ENCODE data around the gene SLC22A23.
A peak's percentile ranks its signal among the peaks of the same experiment; 100 is the strongest.

Gene SLC22A23

DNA sequence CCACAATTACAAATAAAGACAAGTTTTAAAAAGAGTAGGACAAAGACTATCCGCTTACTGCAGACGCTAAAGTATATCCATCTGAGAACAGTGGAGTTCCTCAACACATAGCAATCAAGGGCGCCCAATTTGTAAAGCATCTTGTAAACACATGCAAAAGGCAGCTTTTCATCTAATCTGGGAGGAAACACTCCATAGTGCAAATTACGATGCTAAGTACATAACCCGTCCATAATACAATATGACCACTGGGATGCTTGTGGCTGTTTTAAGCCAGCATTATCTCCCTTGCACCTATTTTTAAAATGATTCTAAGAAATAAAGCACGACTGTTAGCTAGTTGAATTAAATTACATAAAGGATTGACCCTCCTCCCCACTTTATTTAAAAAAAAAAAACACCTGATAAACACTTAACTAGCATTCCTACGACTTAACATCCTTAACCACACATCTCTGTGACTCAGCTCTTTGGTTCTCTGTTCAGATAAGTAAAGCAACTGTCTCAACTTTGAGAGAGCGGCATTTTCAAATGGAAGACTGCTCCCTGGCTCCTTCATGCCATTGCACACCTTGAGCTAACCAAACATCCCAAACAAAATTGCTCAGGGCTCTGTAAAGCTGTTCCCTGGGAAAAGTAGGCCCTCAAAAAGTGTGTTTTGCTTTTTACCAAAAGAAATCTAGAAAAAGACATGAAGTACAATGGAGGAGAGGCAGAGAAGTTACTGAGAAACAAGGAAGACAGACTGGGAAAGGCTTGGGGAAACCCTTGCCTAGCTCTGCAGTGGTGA lies 14.2 kb downstream of the SLC22A23 start:
- no peak for DNase-seq

GRCh38 chr6:3440911-3441310 lies 15.9 kb downstream of the SLC22A23 start:
- no peak for DNase-seq

- DNase-seq: no peak
Observed at GRCh38 chr6:3439961-3440360, 16.9 kb downstream of the SLC22A23 start.

GRCh38 chr6:3438190-3439167 lies 18.4 kb downstream of the SLC22A23 start:
- no peak for DNase-seq

DNA sequence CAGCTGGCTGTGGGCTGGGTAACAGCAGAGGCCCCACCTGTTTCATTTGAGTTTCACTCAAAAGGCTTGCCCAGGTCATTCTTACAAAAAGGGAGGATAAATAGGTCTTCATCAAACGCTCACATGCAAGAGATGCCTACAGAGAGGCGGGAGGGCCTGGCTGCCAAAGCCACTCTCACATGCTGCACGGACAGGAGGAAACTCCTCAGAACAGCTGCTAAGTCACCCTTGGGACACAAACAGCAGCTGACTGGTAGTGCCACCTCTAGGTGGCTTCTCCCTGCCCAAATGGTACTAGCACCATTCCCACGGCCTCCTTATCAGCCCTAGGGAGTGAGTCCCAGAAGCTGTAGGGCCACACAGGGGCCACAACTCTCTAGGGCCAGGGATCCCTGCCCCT lies 23.8 kb downstream of the SLC22A23 start:
- no peak for DNase-seq

GRCh38 chr6:3432416-3432815 lies 24.4 kb downstream of the SLC22A23 start:
- no peak for DNase-seq

DNA sequence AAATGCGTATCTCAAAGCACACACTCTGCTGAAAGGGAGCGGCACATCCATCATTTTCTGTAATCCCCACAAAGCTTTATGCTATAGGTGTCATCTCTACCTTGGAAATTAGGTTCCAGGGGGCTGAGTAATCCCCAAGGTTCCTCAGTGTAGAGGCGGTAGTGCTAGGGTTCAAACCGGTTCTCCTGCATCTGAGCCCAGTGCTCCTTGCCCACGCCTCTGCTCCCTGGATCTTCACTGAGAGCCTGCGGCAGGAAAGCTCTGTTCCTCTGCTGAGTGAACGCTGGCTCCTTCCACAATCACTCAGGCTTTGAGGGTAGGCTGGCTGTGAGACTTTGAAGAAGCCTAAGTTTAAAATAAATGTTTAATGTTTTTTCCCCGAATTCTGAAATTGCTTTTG lies 24.9 kb downstream of the SLC22A23 start:
- no peak for DNase-seq

DNA sequence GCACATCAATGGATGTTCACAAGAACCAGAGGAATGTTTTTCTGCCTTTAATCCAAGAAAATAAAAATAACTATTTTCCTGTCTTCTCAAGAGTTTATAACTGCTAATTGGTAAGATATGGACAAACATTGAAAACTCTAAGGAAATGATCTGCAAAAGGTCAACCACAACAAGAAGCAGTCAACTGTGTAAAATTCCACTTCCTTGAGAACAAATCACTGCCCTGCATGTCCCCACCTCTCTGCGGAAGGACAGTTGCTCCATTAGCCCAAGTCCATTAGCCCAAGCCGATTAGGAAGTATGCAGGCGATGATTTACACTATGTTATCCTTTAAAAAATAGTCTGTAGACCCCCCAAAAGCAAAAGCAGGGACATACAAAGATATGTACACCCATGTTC lies 27.6 kb downstream of the SLC22A23 start:
- no peak for DNase-seq

- no peak for DNase-seq
Observed at GRCh38 chr6:3428700-3429099, 28.1 kb downstream of the SLC22A23 start.

DNA sequence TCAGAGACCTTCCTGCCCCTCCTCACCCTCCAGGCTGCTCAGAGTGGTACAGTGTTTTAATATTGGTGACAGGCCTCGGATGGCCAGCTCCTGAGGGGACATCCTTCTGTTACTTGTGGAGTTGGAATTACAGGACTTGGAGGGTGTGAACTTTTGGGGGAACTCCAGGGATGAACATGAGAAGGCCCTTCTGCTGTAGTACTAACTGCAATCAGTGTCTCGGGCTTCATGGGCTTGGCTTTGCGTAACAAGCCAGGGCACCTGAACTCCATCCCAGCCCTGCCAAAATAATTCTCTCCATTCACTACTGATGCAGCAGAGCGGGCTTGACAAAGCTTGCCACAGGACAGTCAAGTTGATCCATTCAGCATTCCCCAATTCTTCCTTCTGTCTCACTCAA lies 28.6 kb downstream of the SLC22A23 start:
- DNase-seq: no peak

DNA sequence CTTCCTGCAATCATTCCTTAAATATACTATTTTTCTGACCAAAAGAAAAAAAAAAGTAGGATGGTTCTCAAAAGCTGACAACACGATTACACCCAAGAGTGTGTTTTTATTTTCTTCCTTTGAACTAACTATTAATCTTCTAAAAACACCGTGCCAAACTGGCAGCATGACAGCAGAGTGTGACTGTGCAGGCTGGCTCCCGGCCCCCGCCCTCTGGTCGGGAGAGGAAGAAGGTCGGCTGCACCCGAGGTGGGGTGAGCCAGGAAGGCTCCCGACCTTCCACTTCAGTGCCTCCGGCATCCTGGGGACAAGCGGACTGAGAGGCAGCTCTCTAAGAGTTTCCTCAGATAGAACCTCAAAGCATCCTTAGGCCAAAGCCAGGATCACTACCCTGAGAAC lies 29.2 kb downstream of the SLC22A23 start:
- no peak for DNase-seq

GRCh38 chr6:3426927-3427686 lies 29.7 kb downstream of the SLC22A23 start:
- DNase-seq: no peak

DNA sequence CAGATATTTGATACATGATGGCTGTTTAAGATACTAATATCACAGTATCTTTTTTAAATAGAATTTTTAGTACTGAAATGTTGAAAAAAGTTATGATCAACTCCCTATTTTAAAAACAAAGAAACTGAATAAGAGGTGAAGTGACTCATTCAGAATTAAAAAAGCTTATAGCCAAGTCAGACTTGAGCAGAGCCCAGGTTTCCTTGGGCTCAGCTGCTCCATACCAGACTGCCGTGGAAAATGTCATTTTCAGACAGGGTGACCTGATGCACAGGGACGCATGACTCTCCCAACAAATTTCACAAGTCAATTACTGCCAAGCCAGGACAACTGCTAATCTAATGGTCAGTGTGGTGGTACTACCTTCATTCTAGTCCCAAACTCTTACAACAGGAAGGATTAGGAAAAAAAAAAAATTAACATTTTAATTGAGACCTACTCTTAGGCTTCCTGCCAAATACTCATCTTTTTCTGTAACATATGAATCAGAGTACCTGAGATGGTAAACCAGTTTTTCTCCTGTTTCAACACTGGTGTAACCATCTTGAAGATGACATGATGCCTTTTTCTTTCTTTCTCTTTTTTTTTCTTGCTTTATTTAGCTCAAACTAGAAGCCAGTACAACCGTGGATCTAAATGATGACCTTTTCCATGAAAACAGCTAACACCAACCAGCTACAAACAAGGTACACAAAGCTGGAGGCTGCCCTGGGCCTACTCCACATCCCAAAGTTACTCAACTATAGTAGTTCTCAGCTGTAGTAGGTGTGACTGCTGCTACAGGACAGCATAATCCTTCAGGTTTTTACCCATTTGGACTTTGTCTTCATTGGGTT lies 30.5 kb downstream of the SLC22A23 start:
- no peak for DNase-seq

GRCh38 chr6:3425574-3425973 lies 31.3 kb downstream of the SLC22A23 start:
- DNase-seq: no peak

GRCh38 chr6:3424185-3424927 lies 32.5 kb downstream of the SLC22A23 start:
- no peak for DNase-seq

DNA sequence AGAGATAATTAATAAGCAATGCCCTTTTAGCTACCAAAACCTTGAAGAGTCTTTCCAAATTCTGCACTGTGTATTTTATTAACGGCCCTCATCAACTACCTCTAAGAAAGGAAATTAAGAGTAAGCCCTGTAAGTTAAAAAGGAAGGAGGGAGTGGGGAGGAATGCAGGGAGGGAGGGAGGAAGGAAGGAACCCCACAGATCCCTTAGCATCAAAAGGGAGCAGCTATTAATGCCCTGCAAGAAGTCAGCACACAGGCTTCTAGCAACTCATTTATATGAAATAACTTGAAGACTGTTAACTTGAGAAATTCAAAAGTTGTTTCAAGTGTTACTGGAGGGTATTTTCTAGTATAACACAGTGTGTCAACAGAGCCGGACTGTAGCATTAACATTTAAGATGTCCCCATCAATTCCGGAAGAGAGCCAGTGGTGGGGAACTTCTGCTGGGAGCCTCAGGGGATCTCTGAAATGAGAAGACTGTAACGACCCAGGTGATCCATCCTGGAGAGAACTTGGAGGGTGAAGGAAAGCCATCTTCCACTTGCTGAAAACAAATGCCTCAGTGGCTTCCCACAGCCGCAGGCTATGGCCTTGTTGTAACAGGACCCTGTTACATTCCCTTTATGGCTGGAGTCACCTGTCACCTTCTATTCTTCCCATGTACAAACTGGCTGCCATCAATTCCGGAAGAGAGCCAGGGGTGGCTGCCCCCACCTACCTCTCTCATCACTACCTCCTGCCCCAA lies 33.2 kb downstream of the SLC22A23 start:
- no peak for DNase-seq

DNA sequence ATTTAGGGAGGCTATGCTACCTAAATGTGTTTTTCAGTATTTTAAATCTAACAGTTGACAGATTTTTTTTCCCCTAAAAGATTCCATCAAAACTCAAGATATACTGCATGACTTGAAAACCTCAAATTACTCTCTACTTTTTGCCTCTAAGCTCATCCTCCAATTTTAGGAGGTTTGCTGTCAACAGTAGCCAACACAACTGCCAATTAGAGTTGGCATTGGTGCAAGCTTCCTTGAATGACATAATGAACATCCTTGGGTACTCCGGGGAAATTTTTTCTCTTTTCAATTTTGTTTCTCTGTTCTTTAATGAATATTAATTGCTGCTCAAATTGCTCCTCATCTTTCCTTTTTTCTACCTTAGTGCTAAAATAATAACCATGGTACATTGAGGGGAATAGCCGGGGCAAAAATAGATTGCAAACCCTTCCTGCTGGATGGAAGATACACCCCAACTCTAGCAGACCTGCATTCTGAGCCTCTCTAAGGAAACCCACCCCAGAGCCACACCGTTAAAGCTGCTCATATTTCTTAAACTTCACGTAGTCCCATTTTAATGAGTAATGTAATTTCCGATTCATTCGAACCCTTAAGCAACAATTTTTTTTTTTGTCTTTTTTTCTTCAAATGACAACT lies 34.3 kb downstream of the SLC22A23 start:
- DNase-seq: no peak

DNA sequence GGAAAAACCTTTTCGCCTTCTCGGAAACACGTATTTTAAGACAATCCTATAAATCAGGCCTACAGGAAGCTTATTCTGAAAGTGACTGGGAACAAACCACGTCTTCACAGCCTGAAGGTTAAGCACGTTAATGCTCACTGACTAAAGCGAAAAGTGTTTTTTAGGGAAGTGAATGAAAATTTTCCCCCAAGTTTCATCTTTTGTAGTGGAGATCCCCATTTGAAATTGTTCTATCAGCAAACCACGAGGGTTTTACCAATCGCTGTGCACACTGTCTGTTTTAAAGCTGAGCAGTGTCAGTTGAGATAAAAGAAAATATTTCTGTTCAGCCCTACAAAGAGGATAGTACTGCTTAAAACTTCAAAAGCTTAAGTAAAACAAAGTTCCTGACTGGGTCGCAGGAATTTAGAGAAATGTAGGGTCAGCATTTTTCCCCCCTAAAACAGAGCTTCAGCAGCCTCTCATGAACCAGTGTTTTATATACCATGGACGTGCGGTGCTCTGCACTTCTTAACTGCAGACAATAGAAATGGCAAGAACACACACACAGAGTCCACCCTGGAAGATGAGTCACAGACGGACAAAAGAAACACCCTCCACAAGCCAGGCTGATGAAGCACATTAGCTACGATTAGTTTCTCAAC lies 34.9 kb downstream of the SLC22A23 start:
- peak; percentile 35 to 58 for DNase-seq

- DNase-seq: no peak
Observed at GRCh38 chr6:3421143-3421542, 35.7 kb downstream of the SLC22A23 start.
